Stimulated activated CD4-positive, alpha-beta T cell treated with anti-CD3 and anti-CD28 coated beads, Interleukin-15, amount 100 ng/mL, for 24 hours (primary cell): ENCODE results near the gene TPST1.
A peak's percentile ranks its signal among the peaks of the same experiment; 100 is the strongest.
"Not testable (repeated sequence)": the region's sequence is repeated elsewhere in the genome, so short reads cannot be mapped to it uniquely, and the experiment has no call there.

Experiments
- DNase-seq: peaks from one replicate; pipeline ENCODE4 v3.0.0-alpha.2; 2020

TPST1 gene

DNA sequence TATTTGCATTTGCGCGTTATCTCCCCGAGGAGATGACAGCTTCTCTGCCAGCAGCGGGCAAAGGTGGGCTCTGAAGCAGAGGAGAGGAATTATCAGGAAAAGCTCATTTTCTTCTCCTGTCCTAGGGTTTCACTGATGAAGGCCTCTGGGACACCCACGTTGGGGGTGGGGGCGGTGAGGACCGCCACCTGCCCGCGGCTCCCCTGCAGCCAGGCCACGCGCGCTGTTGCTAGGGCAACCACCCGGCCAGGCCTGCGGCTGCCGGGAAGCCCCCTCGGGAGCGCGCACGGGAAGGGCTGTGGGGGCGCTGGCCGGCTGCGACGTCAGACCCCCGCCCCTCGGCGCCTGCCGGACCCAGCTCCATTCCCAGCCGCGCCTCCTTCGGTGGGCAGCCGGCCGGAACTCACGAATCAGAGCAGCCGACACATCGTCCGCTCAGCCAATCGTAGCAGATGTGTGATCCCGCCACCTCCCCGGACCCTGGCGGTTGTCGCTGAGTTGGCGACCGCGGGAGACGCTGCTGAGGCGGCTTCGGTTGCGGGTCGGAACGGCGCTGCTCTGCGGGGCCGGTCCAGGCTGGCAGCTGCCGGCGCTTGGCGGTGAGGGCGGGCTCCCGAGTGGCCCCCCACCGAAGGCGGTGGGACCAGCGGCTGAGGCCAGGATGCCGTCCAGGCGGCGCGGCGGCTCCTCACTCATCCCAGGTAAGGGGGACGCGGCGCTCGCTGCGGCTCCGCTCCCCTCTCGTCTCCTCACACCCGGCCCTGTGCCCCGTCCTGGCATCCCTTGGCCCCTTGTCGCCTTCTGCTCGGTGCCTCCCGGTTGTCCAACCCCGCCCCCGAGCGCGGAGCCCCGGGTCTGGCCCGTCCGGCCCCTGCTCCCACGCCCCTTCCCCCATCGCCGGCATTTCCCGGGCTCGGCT lies at the start of gene TPST1:
Gene TPST1, plus strand, starts transcription at position 513 of the 919 bp plus-strand sequence. CDS start 35,092 bp downstream, outside the sequence.
- peak; percentile 86 for DNase-seq

- not testable (repeated sequence) for DNase-seq
These were observed 49.1 kb upstream of the TPST1 start for GRCh38 chr7:66156035-66156434.

- DNase-seq, result no peak
These were observed 48.1 kb upstream of the TPST1 start for GRCh38 chr7:66157060-66157459.

DNA sequence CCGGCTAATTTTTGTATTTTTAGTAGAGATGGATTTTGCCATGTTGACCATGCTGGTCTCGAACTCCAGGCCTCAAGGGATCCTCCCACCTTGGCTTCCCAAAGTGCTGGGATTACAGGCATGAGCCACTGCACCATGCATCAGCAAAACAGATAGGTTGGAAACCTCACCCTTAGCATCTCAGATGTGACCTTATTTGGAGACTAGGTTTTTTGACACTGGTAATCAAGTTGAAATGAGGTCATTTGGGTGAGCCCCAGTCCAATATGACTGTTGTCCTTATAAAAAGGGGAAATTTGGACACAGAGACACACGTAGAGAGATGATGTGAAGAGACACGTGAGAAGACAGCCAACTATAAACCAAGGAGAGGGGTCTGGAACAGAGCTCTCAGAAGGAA lies 42.5 kb upstream of the TPST1 start:
- DNase-seq, result no peak

GRCh38 chr7:66163186-66163610 lies 41.9 kb upstream of the TPST1 start:
- no peak for DNase-seq

DNA sequence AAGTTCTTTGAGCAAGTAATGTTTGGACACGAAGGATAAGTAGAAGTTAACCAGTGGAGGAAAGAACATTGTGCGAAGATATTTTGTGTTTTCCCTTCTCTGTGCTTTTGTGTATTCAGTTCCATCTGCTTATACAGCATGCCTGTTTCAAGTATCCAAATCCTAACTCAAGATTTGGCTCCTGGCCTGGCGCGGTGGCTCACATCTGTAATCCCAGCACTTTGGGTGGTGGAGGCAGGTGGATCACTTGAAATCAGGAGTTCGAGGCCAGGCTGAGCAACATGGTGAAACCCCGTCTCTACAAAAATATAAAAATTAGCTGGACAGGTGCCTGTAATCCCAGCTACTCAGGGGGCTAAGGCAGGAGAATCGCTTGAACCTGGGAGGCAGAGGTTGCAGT lies 40.8 kb upstream of the TPST1 start:
- DNase-seq, result no peak

GRCh38 chr7:66167773-66168387 lies 37.3 kb upstream of the TPST1 start:
- DNase-seq, result no peak

GRCh38 chr7:66169616-66170015 lies 35.5 kb upstream of the TPST1 start:
- no peak for DNase-seq

DNA sequence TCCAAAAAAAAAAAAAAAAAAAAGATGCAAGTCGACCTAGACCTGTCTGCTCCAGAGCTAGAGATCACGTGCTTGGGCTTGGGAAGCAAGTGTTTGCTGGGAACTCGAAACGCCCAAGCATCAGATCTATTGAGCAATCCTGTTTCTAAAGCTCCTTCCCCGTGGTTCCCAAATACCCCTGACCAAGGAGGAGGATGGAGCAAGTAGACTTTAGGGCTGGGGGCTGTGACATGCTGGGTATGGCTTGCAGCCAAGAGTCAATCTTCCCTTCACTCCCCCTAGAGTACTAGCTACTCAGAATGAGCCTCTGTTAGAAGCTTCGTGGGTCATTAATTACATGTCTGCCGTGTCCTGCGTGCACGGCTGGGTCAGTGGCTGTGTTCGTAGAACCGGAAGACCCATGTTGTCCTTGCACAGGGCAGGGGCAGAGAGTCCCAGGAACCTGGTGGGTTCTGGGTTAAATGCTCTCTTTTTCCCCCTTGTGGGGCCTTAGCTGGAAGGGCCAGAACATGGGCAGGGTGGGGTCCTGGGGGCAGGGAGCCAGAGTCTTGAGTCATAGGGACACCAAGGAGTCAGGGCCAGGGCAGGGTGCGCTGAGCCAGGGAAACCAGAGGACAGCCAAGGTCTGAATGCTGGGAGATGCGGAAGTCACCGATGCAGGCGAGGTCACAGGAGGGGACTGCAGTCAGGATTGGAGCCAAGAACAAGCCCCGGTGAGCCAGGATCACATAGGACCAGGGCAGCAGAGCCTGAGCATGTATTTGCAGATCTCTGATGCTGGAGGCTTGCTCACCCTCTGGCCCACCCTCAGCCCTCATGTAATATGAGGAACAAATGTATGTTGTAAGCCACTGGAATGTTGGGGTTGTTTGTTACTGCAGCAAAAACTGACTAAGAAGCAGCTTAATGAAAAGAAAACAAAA lies 34.6 kb upstream of the TPST1 start:
- DNase-seq, result no peak

GRCh38 chr7:66172536-66173401 lies 32.4 kb upstream of the TPST1 start:
- DNase-seq, result not testable (repeated sequence)

GRCh38 chr7:66173856-66174255 lies 31.3 kb upstream of the TPST1 start:
- DNase-seq, result no peak

DNA sequence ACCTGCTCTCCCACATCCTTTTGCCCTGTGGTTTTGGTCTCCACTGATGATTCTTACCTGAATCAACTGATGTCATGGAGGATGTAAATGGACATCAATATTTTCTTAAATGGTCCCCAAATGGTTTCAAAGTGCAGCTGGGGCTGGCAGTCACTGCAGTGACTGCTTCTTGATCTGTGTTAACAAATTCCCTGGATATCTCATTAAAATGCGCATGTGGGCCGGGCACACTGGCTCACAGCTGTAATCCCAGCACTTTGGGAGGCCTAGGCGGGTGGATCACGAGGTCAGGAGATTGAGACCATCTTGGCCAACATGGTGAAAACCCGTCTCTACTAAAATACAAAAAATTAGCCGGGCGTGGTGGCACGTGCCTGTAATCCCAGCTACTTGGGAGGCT lies 30.1 kb upstream of the TPST1 start:
- DNase-seq, result not testable (repeated sequence)

DNA sequence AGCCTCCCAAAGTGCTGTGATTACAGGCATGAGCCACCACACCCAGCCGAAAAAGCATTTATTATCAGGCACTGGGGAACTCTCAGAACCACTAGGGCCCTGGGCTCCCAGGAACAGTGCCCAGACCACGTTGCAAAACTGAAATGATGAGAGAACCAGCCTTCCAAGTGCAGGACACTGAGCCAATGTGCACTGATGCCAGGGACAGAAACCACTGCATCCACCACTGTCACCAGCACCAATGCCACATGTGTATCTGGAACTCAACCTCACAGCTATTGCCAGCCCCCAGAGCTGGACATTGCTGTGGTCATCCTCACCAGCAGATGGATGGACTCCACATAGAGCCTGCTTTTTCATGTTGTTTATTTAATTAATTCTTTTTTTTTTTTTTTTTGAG lies 28.2 kb upstream of the TPST1 start:
- no peak for DNase-seq

DNA sequence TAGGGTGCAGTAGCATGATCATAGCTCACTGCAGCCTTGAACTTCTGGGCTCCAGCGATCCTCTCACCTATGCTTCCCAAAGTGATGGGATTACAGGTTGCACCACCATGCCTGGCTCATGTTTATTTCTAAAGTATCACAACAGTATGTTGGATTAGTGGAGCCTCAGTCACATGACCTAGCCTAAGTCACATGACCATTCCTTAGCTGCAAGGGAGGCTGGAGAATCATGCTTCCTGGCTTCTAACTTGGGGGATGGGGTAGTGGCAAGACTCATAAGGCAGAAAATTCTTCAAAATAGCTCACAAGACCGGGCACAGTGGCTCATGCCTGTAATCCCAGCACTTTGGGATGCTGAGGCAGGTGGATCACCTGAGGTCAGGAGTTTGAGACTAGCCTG lies 26.9 kb upstream of the TPST1 start:
- no peak for DNase-seq

- no peak for DNase-seq
These were observed 23.8 kb upstream of the TPST1 start for GRCh38 chr7:66181329-66181728.

GRCh38 chr7:66181845-66182244 lies 23.3 kb upstream of the TPST1 start:
- DNase-seq, result no peak

GRCh38 chr7:66182920-66183319 lies 22.2 kb upstream of the TPST1 start:
- DNase-seq, result no peak

DNA sequence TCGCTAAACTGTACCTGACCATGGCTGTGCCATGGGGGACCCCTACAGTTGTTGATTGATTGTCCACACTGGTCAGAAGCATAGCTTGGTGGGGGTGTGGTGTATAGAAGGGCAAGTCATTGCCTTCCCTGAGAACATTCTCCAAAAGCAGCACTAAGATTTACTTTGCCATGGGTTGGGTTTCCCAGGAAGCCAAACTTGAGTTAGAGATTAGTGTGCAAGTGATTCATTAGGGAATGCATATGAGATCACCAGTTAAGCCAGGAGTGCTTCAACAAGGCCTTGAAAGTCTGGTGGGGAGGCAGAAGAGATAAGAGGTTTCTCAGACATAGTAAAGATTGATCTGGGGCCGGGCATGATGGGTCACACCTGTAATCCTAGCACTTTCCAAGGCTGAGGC lies 21.4 kb upstream of the TPST1 start:
- DNase-seq, result no peak

DNA sequence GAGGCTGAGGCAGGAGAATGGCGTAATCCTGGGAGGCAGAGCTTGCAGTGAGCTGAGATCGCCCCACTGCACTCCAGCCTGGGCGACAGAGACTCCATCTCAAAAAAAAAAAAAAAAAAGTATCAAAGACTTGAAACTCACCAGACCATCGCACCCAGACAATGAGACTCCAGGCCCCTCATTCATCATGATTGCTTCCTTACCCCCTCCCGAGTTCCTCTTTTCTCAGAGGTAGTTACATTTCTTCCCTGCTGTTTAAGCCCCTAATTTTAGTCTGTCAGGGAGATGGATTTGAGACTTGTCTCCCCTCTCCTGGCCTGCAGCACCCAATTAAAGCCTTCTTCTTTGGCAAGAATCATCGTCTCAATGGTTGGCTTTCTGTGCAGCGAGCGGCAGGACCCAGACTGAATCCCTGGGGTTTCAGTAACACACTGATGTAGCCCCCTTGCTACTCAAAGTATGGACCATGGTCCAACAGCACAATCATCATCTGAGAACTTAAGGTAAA lies 19.4 kb upstream of the TPST1 start:
- no peak for DNase-seq

DNA sequence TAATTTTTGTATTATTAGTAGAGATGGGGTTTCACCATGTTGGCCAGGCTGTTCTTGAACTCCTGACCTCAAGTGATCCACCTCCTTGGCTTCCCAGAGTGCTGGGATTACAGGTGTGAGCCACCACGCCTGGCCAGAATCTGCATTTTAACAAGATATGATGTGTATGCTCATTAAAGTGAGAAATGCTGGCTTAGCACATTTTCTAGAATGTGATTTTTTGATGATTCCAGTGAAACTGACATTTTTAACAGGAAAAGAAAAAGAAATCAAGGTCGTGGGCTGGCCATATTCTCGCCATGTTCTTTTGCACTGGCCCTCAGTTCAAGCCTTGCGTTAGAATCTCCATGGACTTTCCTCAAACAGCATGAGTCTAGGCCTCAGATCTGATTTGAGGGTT lies 18.1 kb upstream of the TPST1 start:
- no peak for DNase-seq

GRCh38 chr7:66187905-66188304 lies 17.2 kb upstream of the TPST1 start:
- DNase-seq, result no peak

- DNase-seq, result no peak
These were observed 16.5 kb upstream of the TPST1 start for GRCh38 chr7:66188645-66189044.
